ENCODE measurements around the gene FNIP2. TPM values are rescaled to one million over a fixed set of nuclear protein-coding genes. Genes with fewer than 3 reads are reported as not detected.

The FNIP2 gene
- total and polyA plus RNA-seq, 9 of the 15 experiments (the other 6 are each of a cell fraction or from before 2014, with no cell fraction given): 1.7 to 15.5 (median 8.3) TPM

DNA sequence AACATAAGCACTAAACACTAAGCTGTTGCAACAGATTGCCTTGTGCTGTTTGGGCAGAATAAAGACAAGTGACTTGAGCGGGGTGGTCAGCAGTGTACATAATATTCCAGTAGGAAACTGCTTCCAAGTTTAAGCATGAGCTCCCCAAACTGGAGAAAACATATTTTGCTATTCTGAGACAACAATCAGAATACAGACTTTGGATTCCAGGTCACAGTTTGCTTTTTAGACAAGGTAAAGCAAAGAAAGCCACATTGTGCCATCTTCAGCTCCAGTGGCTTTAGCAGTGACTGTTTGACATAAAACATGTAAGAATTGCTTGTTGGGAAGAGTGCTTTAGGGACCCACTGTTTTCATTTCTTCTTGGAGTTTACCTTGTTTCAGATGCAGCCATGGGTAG, 136.0 kb downstream of the FNIP2 start:
- H3K4me2 ChIP-seq (ENCODE audit: insufficient read depth, low read length): no peak overlapping the region
- intact Hi-C loops (cut with micrococcal nuclease): loop anchor here (5.0 kb wide), 2 partner anchors 102 to 272 kb away; no protein-coding TSS in a partner anchor
- ATAC-seq (no peak), FAIRE-seq (no peak), DNase-seq (ENCODE audit: extremely low read depth in 1 of 4, low spot score in 3 of 4) (no peak)
- in situ Hi-C loops (cut with MboI): no loop called here
- H3K9me3 ChIP-seq (replicated peaks; ENCODE audit: control insufficient read depth, insufficient read depth, low read depth, low read length): 0 out of 2 replicates have a peak, but pooled peaks cover 2% of the 10 kb centered on the region
- H3K36me3 ChIP-seq (ENCODE audit: control insufficient read depth, insufficient read depth, low read length): peaks cover 11% of the 10 kb centered on the region; the same call in 2 of the 3 replicates
- no peak overlapping the region for H3K27ac ChIP-seq (ENCODE audit: extremely low read depth, low read depth, low read length)
- peaks cover 7 to 13% of the 10 kb centered on the region in 2 experiments; a peak in 4 of 5 replicates for H3K4me1 ChIP-seq (replicated peaks in 1 of 2; ENCODE audit: control insufficient read depth in 2 of 2, insufficient read depth in 2 of 2, low read length in 2 of 2)
- no peak overlapping the region for H3K4me3 ChIP-seq
- H3K27me3 ChIP-seq (ENCODE audit: control insufficient read depth in 2 of 2, insufficient read depth in 2 of 2, low read length in 2 of 2): no peaks in the 10 kb centered on the region
- no peak overlapping the region for H3K9ac ChIP-seq (ENCODE audit: insufficient read depth in 1 of 2, low read depth in 2 of 2, low read length in 2 of 2)
- H3K9me1 ChIP-seq (ENCODE audit: control insufficient read depth, insufficient read depth, low read length): no peaks in the 10 kb centered on the region
- 64% methylated on average over 1 of the region's 1 CpG for WGBS (ENCODE audit: insufficient coverage, low coverage, missing lambda C conversion rate)
- H3K79me2 ChIP-seq (ENCODE audit: control insufficient read depth, insufficient read depth, low read length): no peaks in the 10 kb centered on the region
- TF ChIP-seq TAL1 (IDR thresholded peaks at IDR 0.05): no peak
- no peak for TF ChIP-seq ZNF431 (CRISPR knock-in tag; IDR thresholded peaks at IDR 0.05)
- TF ChIP-seq, protein P1, sequence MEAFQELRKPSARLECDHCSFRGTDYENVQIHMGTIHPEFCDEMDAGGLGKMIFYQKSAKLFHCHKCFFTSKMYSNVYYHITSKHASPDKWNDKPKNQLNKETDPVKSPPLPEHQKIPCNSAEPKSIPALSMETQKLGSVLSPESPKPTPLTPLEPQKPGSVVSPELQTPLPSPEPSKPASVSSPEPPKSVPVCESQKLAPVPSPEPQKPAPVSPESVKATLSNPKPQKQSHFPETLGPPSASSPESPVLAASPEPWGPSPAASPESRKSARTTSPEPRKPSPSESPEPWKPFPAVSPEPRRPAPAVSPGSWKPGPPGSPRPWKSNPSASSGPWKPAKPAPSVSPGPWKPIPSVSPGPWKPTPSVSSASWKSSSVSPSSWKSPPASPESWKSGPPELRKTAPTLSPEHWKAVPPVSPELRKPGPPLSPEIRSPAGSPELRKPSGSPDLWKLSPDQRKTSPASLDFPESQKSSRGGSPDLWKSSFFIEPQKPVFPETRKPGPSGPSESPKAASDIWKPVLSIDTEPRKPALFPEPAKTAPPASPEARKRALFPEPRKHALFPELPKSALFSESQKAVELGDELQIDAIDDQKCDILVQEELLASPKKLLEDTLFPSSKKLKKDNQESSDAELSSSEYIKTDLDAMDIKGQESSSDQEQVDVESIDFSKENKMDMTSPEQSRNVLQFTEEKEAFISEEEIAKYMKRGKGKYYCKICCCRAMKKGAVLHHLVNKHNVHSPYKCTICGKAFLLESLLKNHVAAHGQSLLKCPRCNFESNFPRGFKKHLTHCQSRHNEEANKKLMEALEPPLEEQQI (IDR thresholded peaks at IDR 0.05): no peak
- TF ChIP-seq SIN3B (IDR thresholded peaks at IDR 0.05; ENCODE audit: low read depth): no peak
- TF ChIP-seq, protein P2, sequence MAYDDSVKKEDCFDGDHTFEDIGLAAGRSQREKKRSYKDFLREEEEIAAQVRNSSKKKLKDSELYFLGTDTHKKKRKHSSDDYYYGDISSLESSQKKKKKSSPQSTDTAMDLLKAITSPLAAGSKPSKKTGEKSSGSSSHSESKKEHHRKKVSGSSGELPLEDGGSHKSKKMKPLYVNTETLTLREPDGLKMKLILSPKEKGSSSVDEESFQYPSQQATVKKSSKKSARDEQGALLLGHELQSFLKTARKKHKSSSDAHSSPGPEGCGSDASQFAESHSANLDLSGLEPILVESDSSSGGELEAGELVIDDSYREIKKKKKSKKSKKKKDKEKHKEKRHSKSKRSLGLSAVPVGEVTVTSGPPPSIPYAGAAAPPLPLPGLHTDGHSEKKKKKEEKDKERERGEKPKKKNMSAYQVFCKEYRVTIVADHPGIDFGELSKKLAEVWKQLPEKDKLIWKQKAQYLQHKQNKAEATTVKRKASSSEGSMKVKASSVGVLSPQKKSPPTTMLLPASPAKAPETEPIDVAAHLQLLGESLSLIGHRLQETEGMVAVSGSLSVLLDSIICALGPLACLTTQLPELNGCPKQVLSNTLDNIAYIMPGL (CRISPR knock-in tag; IDR thresholded peaks at IDR 0.05): no peak
- TF ChIP-seq NBN (IDR thresholded peaks at IDR 0.05; ENCODE audit: low read depth): no peak
- no peak for TF ChIP-seq SMARCE1 (IDR thresholded peaks at IDR 0.05)
- TF ChIP-seq, protein P3, sequence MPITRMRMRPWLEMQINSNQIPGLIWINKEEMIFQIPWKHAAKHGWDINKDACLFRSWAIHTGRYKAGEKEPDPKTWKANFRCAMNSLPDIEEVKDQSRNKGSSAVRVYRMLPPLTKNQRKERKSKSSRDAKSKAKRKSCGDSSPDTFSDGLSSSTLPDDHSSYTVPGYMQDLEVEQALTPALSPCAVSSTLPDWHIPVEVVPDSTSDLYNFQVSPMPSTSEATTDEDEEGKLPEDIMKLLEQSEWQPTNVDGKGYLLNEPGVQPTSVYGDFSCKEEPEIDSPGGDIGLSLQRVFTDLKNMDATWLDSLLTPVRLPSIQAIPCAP (CRISPR knock-in tag; IDR thresholded peaks at IDR 0.05; ENCODE audit: borderline replicate concordance): no peak
- H2AFZ ChIP-seq (ENCODE audit: low read depth, low read length): no peak overlapping the region
- POLR2A ChIA-PET: interaction anchor here (1.5 kb wide), 1 partner anchor 11 kb away, joined by 5 read pairs; no protein-coding TSS in a partner anchor
- H4K20me1 ChIP-seq (replicated peaks; ENCODE audit: control insufficient read depth, insufficient read depth, low read length): no peaks in the 10 kb centered on the region
- no TSS peak for BruUV-seq (replicated peaks)
- CTCF ChIA-PET (ENCODE audit: low intra/inter-chr PET ratio): no interaction called here

All from K562 (cell line).